Suprapubic skin (tissue), 4 donors: ENCODE measurements around the gene COG7.

Source experiments
- CTCF ChIP-seq, 2 donors: fragments of 200-600 bp in 1 of 2; fragments of 450-650 bp in 1 of 2; sonication (generic) in 1 of 2; IDR thresholded peaks; one replicate each; pipeline ENCODE4 v1.5.1; 2016 to 2019; ENCODE audit warnings: antibody characterized with exemption in 2 of 2, mild to moderate bottlenecking in 1 of 2, moderate library complexity in 1 of 2
- POLR2A ChIP-seq, 2 donors: fragments of 450-650 bp; IDR thresholded peaks; one replicate each; pipeline ENCODE4 v1.6.1; 2017; ENCODE audit warnings: antibody characterized with exemption in 2 of 2, mild to moderate bottlenecking in 2 of 2, moderate library complexity in 2 of 2
- POLR2AphosphoS5 ChIP-seq, 3 donors: sonication (generic); formaldehyde crosslinking; IDR thresholded peaks; one replicate each; pipeline ENCODE4 v1.6.1; 2017; ENCODE audit warnings: antibody characterized with exemption in 3 of 3

- TF ChIP-seq CTCF (IDR thresholded peaks at IDR 0.05) (no peak), POLR2AphosphoS5 (IDR thresholded peaks at IDR 0.05) (no peak), POLR2A (IDR thresholded peaks at IDR 0.05) (no peak)
Observed at GRCh38 chr16:23494188-23494587, 41.2 kb upstream of the COG7 start.
